AG10803 (cell line): Measurements from ENCODE around the gene RGL4.
A peak's percentile ranks its signal among the peaks of the same experiment; 100 is the strongest.

Experiments used
- DNase-seq: peaks from one replicate; pipeline ENCODE4 v3.0.0; 2010; ENCODE audit warnings: low read depth
- H3K4me3 ChIP-seq: 2 replicates; pipeline ENCODE4 v1.5.1; 2011; ENCODE audit warnings: mild to moderate bottlenecking, low read length, control low read depth
- CTCF ChIP-seq: conservative IDR thresholded peaks from 2 replicates; pipeline ENCODE4 v1.5.1; 2011; ENCODE audit warnings: mild to moderate bottlenecking, low read length, control low read depth, inconsistent platforms

The RGL4 gene

GRCh38 chr22:23704829-23705228 lies 14.0 kb downstream of the RGL4 start:
- TF ChIP-seq CTCF = no peak
- no peak for DNase-seq
- no peak overlapping the region for H3K4me3 ChIP-seq

- H3K4me3 ChIP-seq = no peak overlapping the region
- TF ChIP-seq CTCF = no peak
- no peak for DNase-seq
Observed at GRCh38 chr22:23705358-23705757, 14.5 kb downstream of the RGL4 start.

- no peak for DNase-seq
- no peak for TF ChIP-seq CTCF
- H3K4me3 ChIP-seq = no peak overlapping the region
Observed at GRCh38 chr22:23708270-23708669, 17.5 kb downstream of the RGL4 start.

GRCh38 chr22:23709107-23709506 lies 18.3 kb downstream of the RGL4 start:
- TF ChIP-seq CTCF = no peak
- no peak overlapping the region for H3K4me3 ChIP-seq

GRCh38 chr22:23712256-23712655 lies 21.4 kb downstream of the RGL4 start:
- DNase-seq = no peak
- no peak for TF ChIP-seq CTCF
- no peak overlapping the region for H3K4me3 ChIP-seq

More at GRCh38 chr22:23709107-23709506, 18.3 kb downstream of the RGL4 start:
- peak; percentile 80 for DNase-seq

GRCh38 chr22:23713696-23714595 lies 23.1 kb downstream of the RGL4 start:
- no peak overlapping the region for H3K4me3 ChIP-seq
- TF ChIP-seq CTCF = no peak
- DNase-seq = no peak
